ENCODE measurements around the gene CCDC33. TPM values are rescaled to one million over a fixed set of nuclear protein-coding genes. Genes with fewer than 3 reads are reported as not detected.

Gene CCDC33
- total RNA-seq, 4 donors from 2014 or later: 1.4 to 2.8 (median 1.7) TPM

- no peak for TF ChIP-seq POLR2A (IDR thresholded peaks at IDR 0.05)
- Histone ChIP-seq H3K27ac (no peak overlapping the region), H3K9me3 (no peaks in the 10 kb centered on the region), H3K4me1 (peaks cover 0 to 5% of the 10 kb centered on the region in 2 donors), H3K36me3 (no peaks in the 10 kb centered on the region), H3K4me3 (no peak overlapping the region), H3K27me3 (no peaks in the 10 kb centered on the region)
- intact Hi-C loops (cut with DNase I; ENCODE audit: low total_unique reads): no loop called here
- no peak for DNase-seq
Observed at GRCh38 chr15:74193905-74194304, 42.2 kb upstream of the CCDC33 start.

GRCh38 chr15:74194572-74195559 lies 41.3 kb upstream of the CCDC33 start:
- TF ChIP-seq CTCF (IDR thresholded peaks at IDR 0.05) (no peak), POLR2A (IDR thresholded peaks at IDR 0.05) (no peak)
- H3K27me3 ChIP-seq: no peaks in the 10 kb centered on the region
- H3K36me3 ChIP-seq: no peaks in the 10 kb centered on the region
- no peak for DNase-seq
- peaks cover 0 to 5% of the 10 kb centered on the region in 2 donors for H3K4me1 ChIP-seq
- intact Hi-C loops (cut with DNase I; ENCODE audit: low total_unique reads): no loop called here
- H3K27ac ChIP-seq: no peak overlapping the region
- H3K9me3 ChIP-seq: no peaks in the 10 kb centered on the region
- H3K4me3 ChIP-seq: no peak overlapping the region

GRCh38 chr15:74196175-74196574 lies 40.0 kb upstream of the CCDC33 start:
- intact Hi-C loops (cut with DNase I; ENCODE audit: low total_unique reads): no loop called here
- H3K27me3 ChIP-seq: no peaks in the 10 kb centered on the region
- H3K9me3 ChIP-seq: no peaks in the 10 kb centered on the region
- H3K36me3 ChIP-seq: no peaks in the 10 kb centered on the region
- DNase-seq: peak; percentile 54 to 75
- TF ChIP-seq POLR2A (IDR thresholded peaks at IDR 0.05) (no peak), CTCF (IDR thresholded peaks at IDR 0.05) (no peak)
- H3K4me1 ChIP-seq: peaks cover 3 to 5% of the 10 kb centered on the region in 2 donors
- no peak overlapping the region for H3K4me3 ChIP-seq
- H3K27ac ChIP-seq: no peak overlapping the region

GRCh38 chr15:74197176-74197965 lies 38.8 kb upstream of the CCDC33 start:
- DNase-seq: no peak
- TF ChIP-seq POLR2A (IDR thresholded peaks at IDR 0.05): no peak
- TF ChIP-seq CTCF (IDR thresholded peaks at IDR 0.05): no peak

GRCh38 chr15:74199297-74199652 lies 36.9 kb upstream of the CCDC33 start:
- Histone ChIP-seq H3K27me3 (no peaks in the 10 kb centered on the region), H3K4me3 (no peak overlapping the region), H3K4me1 (peaks cover 5 to 6% of the 10 kb centered on the region in 2 donors), H3K27ac (no peak overlapping the region), H3K36me3 (no peaks in the 10 kb centered on the region), H3K9me3 (no peaks in the 10 kb centered on the region)
- intact Hi-C loops (cut with DNase I; ENCODE audit: low total_unique reads): no loop called here
- TF ChIP-seq CTCF (IDR thresholded peaks at IDR 0.05) (no peak), POLR2A (IDR thresholded peaks at IDR 0.05) (no peak)
- no peak for DNase-seq

More at GRCh38 chr15:74197176-74197965, 38.8 kb upstream of the CCDC33 start:
- intact Hi-C loops (cut with DNase I; ENCODE audit: low total_unique reads): no loop called here
- Histone ChIP-seq H3K27me3 (no peaks in the 10 kb centered on the region), H3K4me1 (peaks cover 5 to 6% of the 10 kb centered on the region in 2 donors), H3K9me3 (no peaks in the 10 kb centered on the region), H3K27ac (no peak overlapping the region), H3K4me3 (no peak overlapping the region), H3K36me3 (no peaks in the 10 kb centered on the region)

Measured in uterus (tissue), 4 donors.